Ovary (tissue), 9 donors: ENCODE results near the gene COL9A3. TPM values are rescaled to one million over a fixed set of nuclear protein-coding genes. Genes with fewer than 3 reads are reported as not detected.

Experiments
- DNase-seq, 5 donors: peaks; one replicate each; pipeline ENCODE4 v3.0.0-alpha.2; 2019 to 2020
- H3K27ac ChIP-seq, 2 donors: fragments of 200-600 bp; one replicate each; pipeline versions ENCODE4 v1.5.1 to v1.8.0; 2019 to 2022
- H3K27me3 ChIP-seq: fragments of 200-600 bp; one replicate; pipeline ENCODE4 v1.8.0; 2022
- H3K36me3 ChIP-seq: fragments of 200-600 bp; sonication (generic); one replicate; pipeline ENCODE4 v1.5.1; 2019
- H3K4me1 ChIP-seq: one replicate; pipeline ENCODE4 v1.8.1; 2013; ENCODE audit warnings: mild to moderate bottlenecking, moderate library complexity; ENCODE audit not compliant: insufficient read depth
- H3K4me3 ChIP-seq: fragments of 200-600 bp; sonication (generic); one replicate; pipeline ENCODE4 v1.5.1; 2017
- H3K9me3 ChIP-seq, 2 donors: fragments of 200-600 bp in 1 of 2; sonication (generic) in 1 of 2; one replicate each; pipeline versions ENCODE4 v1.5.1 to v1.8.1; 2013 to 2019; ENCODE audit warnings: mild to moderate bottlenecking in 1 of 2, moderate library complexity in 1 of 2
- CTCF ChIP-seq, 3 donors: fragments of 450-650 bp in 2 of 3; fragments of 200-600 bp in 1 of 3; IDR thresholded peaks; one replicate each; pipeline versions ENCODE4 v1.5.1 to v1.8.0; 2016 to 2022; ENCODE audit warnings: antibody characterized with exemption in 3 of 3, mild to moderate bottlenecking in 1 of 3
- EP300 ChIP-seq: sonication (generic); formaldehyde crosslinking; IDR thresholded peaks from one replicate; pipeline ENCODE4 v1.6.1; 2017; ENCODE audit warnings: antibody characterized with exemption
- POLR2A ChIP-seq: fragments of 450-650 bp; IDR thresholded peaks from one replicate; pipeline ENCODE4 v1.6.1; 2017; ENCODE audit warnings: antibody characterized with exemption, mild to moderate bottlenecking, moderate library complexity
- WGBS, 3 donors: extraction: QIAGEN DNeasy Blood & Tissue Kit in 1 of 3; methylation state at CpG; one replicate each; pipeline versions ENCODE4 v1.1.5 to v1.1.7; 2013 to 2017; 5-methylcytosine and 5-hydroxymethylcytosine counted together
- intact Hi-C, 4 donors: fragments of 100-400 bp; cut with DNase I; formaldehyde crosslinking; loops; one replicate each; pipeline versions ENCODE4 v1.11.0 to v1.15.1; 2022 to 2023
- polyA plus RNA-seq, 2 donors: library from polyadenylated mRNA; stranded (reverse); fragments of 200-250 nt in 1 of 2; fragments of 350-450 nt in 1 of 2; fragmentation: Illumina TruSeq in 1 of 2; extraction: RNeasy Lipid Tissue Mini Kit (QIAGEN cat#74804) in 1 of 2; gene quantifications; one replicate each; pipeline ENCODE4 v1.2.3, GENCODE V29; 2013 to 2014
- total RNA-seq, 7 donors: library from RNA; depleted of rRNA in 2 of 7; stranded (reverse); fragments of >200 nt in 2 of 7; fragmentation: NEBNext Ultra II Directional in 3 of 7; extraction: Animal tissue kit (Norgen Biotek cat#: 25700) in 3 of 7; gene quantifications; one replicate each; pipeline versions ENCODE4 v1.1.0 to v1.2.4, GENCODE V29; 2016 to 2023
- donor health status: DM: no; HTN: no; CAD: no; lungs with moderate emphysema.
- donor health status: DM: no; HTN: no; CAD: no.
- donor health status: Bipolar disorder and iron deficiency.
- donor health status: DM: yes; HTN: yes; CAD: no.
- donor health status: DM: no; HTN: no; CAD: no.
- donor health status: DM: yes; HTN: yes; CAD: no.

Gene COL9A3
- total and polyA plus RNA-seq, 9 donors: 0.65 to 3.0 (median 1.6) TPM; not detected in 1

GRCh38 chr20:62786157-62786556, 30.7 kb upstream of the COL9A3 start:
- H3K9me3 ChIP-seq: no peaks in the 10 kb centered on the region
- TF ChIP-seq CTCF (IDR thresholded peaks at IDR 0.05) (no peak), EP300 (no peak), POLR2A (no peak)
- H3K36me3 ChIP-seq: no peaks in the 10 kb centered on the region
- no peaks in the 10 kb centered on the region for H3K4me1 ChIP-seq
- no peak for DNase-seq
- no peak overlapping the region for H3K4me3 ChIP-seq
- no peak overlapping the region for H3K27ac ChIP-seq
- WGBS, 3 donors: 68 to 73% (median 73%) methylated on average over 13 of the region's 13 CpGs
- intact Hi-C loops: loop anchor here in 3 of 4 donors (10.0 kb wide), 2 partner anchors 281 to 291 kb away; no protein-coding TSS in a partner anchor
- no peaks in the 10 kb centered on the region for H3K27me3 ChIP-seq

GRCh38 chr20:62787321-62787720, 29.5 kb upstream of the COL9A3 start:
- intact Hi-C loops: loop anchor here in 3 of 4 donors (10.0 kb wide), 2 partner anchors 283 to 293 kb away; no protein-coding TSS in a partner anchor

GRCh38 chr20:62787866-62788265, 29.0 kb upstream of the COL9A3 start:
- Histone ChIP-seq H3K4me1 (no peaks in the 10 kb centered on the region), H3K9me3 (no peaks in the 10 kb centered on the region), H3K27ac (no peak overlapping the region), H3K36me3 (no peaks in the 10 kb centered on the region), H3K4me3 (no peak overlapping the region), H3K27me3 (no peaks in the 10 kb centered on the region)
- intact Hi-C loops: loop anchor here in 3 of 4 donors (10.0 kb wide), 2 partner anchors 283 to 293 kb away; no protein-coding TSS in a partner anchor
- no peak for TF ChIP-seq POLR2A
- TF ChIP-seq CTCF (IDR thresholded peaks at IDR 0.05): no peak
- no peak for TF ChIP-seq EP300
- WGBS, 3 donors: 80 to 92% (median 82%) methylated on average over 5 of the region's 5 CpGs
- no peak for DNase-seq

More at GRCh38 chr20:62787321-62787720, 29.5 kb upstream of the COL9A3 start:
- Histone ChIP-seq H3K36me3 (no peaks in the 10 kb centered on the region), H3K27me3 (no peaks in the 10 kb centered on the region), H3K4me3 (no peak overlapping the region), H3K4me1 (no peaks in the 10 kb centered on the region), H3K27ac (no peak overlapping the region), H3K9me3 (no peaks in the 10 kb centered on the region)
- no peak for DNase-seq
- TF ChIP-seq EP300 (no peak), CTCF (IDR thresholded peaks at IDR 0.05) (no peak), POLR2A (no peak)
- 78 to 83% (median 78%) methylated on average over 7 of the region's 7 CpGs for WGBS, 3 donors

GRCh38 chr20:62788607-62789006, 28.2 kb upstream of the COL9A3 start:
- 76 to 83% (median 82%) methylated on average over 14 to 15 of the region's 15 CpGs for whole genome bisulfite sequencing, 3 donors
- Histone ChIP-seq H3K27me3 (no peaks in the 10 kb centered on the region), H3K9me3 (no peaks in the 10 kb centered on the region), H3K4me3 (no peak overlapping the region), H3K27ac (no peak overlapping the region), H3K4me1 (peaks cover under 1% of the 10 kb centered on the region), H3K36me3 (no peaks in the 10 kb centered on the region)
- TF ChIP-seq POLR2A: no peak
- no peak for TF ChIP-seq EP300
- no peak for TF ChIP-seq CTCF (IDR thresholded peaks at IDR 0.05)
- DNase-seq: no peak
- intact Hi-C loops: loop anchor here in 3 of 4 donors (10.0 kb wide), 2 partner anchors 284 to 294 kb away; no protein-coding TSS in a partner anchor
